Heart right ventricle (tissue), 16 donors: ENCODE results near the gene STPG1. TPM values are rescaled to one million over a fixed set of nuclear protein-coding genes. Genes with fewer than 3 reads are reported as not detected.

Source experiments
- ATAC-seq, 8 donors: fragments of 200-7000 bp; cut with Tn5 transposase; one replicate each; pipeline ENCODE4 v1.9.1; 2020; ENCODE audit warnings: mild to moderate bottlenecking in 8 of 8, moderate library complexity in 8 of 8, moderate number of reproducible peaks in 1 of 8
- DNase-seq, 2 donors: peaks; one replicate each; pipeline ENCODE4 v3.0.0-alpha.2; 2020
- H3K27ac ChIP-seq, 10 donors: fragments of 200-600 bp; sonication (generic) in 2 of 10; one replicate each; pipeline versions ENCODE4 v1.5.0 to v1.8.0; 2020 to 2022; ENCODE audit warnings: mild to moderate bottlenecking in 3 of 10
- H3K27me3 ChIP-seq, 7 donors: fragments of 200-600 bp; one replicate each; pipeline ENCODE4 v1.8.0; 2021 to 2022; ENCODE audit warnings: mild to moderate bottlenecking in 2 of 7
- H3K36me3 ChIP-seq, 9 donors: fragments of 200-600 bp; sonication (generic) in 1 of 9; one replicate each; pipeline versions ENCODE4 v1.5.0 to v1.8.0; 2020 to 2022; ENCODE audit warnings: mild to moderate bottlenecking in 2 of 9
- H3K4me1 ChIP-seq, 9 donors: fragments of 200-600 bp; sonication (generic) in 1 of 9; one replicate each; pipeline versions ENCODE4 v1.5.0 to v1.8.0; 2020 to 2022; ENCODE audit warnings: mild to moderate bottlenecking in 4 of 9
- H3K4me3 ChIP-seq, 10 donors: fragments of 200-600 bp; sonication (generic) in 2 of 10; one replicate each; pipeline versions ENCODE4 v1.5.0 to v1.8.0; 2020 to 2022; ENCODE audit warnings: mild to moderate bottlenecking in 7 of 10, moderate library complexity in 2 of 10
- H3K9me3 ChIP-seq, 11 donors: fragments of 200-600 bp in 10 of 11; sonication (generic) in 2 of 11; one replicate each; pipeline versions ENCODE4 v1.5.0 to v1.8.0; 2013 to 2022; ENCODE audit warnings: mild to moderate bottlenecking in 2 of 11, control low read depth in 1 of 11, moderate library complexity in 1 of 11
- WGBS, 2 donors: extraction: QIAGEN DNeasy Blood & Tissue Kit; methylation state at CpG; one replicate each; pipeline ENCODE4 v1.1.7; 2013; ENCODE audit warnings: inconsistent platforms in 1 of 2; 5-methylcytosine and 5-hydroxymethylcytosine counted together
- intact Hi-C, 10 donors: fragments of 100-400 bp; cut with DNase I; formaldehyde crosslinking; loops; one replicate each; pipeline versions ENCODE4 v1.11.1 to v1.14.2; 2022
- polyA plus RNA-seq, 2 donors: library from polyadenylated mRNA; stranded (reverse); fragments of 200-250 nt; gene quantifications; one replicate each; pipeline ENCODE4 v1.2.3, GENCODE V29; 2013
- total RNA-seq, 10 donors: library from RNA; stranded (reverse); fragmentation: NEBNext Ultra II Directional in 3 of 10; extraction: Animal tissue kit (Norgen Biotek cat#: 25700) in 3 of 10; gene quantifications; one replicate each; pipeline versions ENCODE4 v1.2.1 to v1.2.4, GENCODE V29; 2021 to 2023
- TF ChIP-seq, protein P1 (sequence below), 9 donors: fragments of 200-600 bp; sonication (generic) in 2 of 9; IDR thresholded peaks; one replicate each; pipeline versions ENCODE4 v1.5.0 to v1.8.0; 2021 to 2022; ENCODE audit warnings: antibody characterized with exemption in 9 of 9, mild to moderate bottlenecking in 5 of 9, moderate library complexity in 1 of 9
- donor health status: Arrhythmogenic right ventricular cardiomyopathy.
- donor health status: ischemic (EF 13 %, LVEDD 7.1; RV severe dilation, severe dysfunction).
- donor health status: healthy with polysubstance abuse.
- donor health status: DM: no; HTN: yes; CAD: no.
- donor health status: DM: no; HTN: no; CAD: no.
- donor health status: ischemic (EF 25% LVEDD 6.9; RV normal size, moderate dysfunction).
- donor health status: ischemic (EF 25% LVEDD 5.7; RV mildly dilated, moderate dysfunction).
- donor health status: healthy.
- donor health status: DM: yes; HTN: yes; CAD: no.
- donor health status: Ischemic cardiomyopathy.
- donor health status: ischemic (EF 35%, LVEDD 5.7; RV mildly dilated, moderate dysfunction).
- donor health status: nonischemic (EF 11% LVEDD 7.7; RV severe dilation, severe dysfunction).
- donor health status: DM: yes; HTN: yes; CAD: no.
- donor health status: PGD.
- donor health status: ischemic (EF 29% LVEDD 5.4; RV normal size, mild dysfunction).
- donor health status: nonischemic (EF 23%, LVEDD 6.1; RV moderate dilation, normal function).

Gene STPG1
- total and polyA plus RNA-seq, 12 donors = 2.7 to 6.6 (median 4.5) TPM

DNA sequence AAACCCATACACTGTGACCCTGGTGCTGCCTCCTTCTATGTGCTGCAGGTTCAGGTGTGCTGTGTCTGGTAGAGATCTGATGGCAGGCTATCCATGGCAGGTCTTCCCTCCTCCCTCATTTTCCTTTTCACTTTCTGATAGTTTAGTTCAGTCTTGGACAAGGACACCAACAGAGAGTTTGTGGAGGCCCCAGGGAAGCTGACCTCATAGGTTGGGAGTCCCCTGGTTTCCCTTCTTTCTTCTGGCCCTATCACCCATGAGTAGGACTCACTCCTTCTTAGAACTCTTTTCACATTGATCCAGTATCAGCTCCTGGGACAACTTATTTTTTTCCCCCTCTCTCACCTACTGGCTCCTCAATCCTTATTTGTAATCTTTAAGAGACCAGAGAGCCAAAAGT lies 86.1 kb downstream of the STPG1 start:
- intact Hi-C loops = no loop called here
- DNase-seq (no peak), ATAC-seq (no peak)
- Histone ChIP-seq H3K9me3 (no peaks in the 10 kb centered on the region), H3K27ac (no peak overlapping the region), H3K36me3 (no peaks in the 10 kb centered on the region), H3K27me3 (peaks cover 0 to 39% (median 6%) of the 10 kb centered on the region in 7 donors), H3K4me1 (peaks cover 0 to 3% (median under 1%) of the 10 kb centered on the region in 9 donors), H3K4me3 (no peak overlapping the region)
- TF ChIP-seq, protein P1, sequence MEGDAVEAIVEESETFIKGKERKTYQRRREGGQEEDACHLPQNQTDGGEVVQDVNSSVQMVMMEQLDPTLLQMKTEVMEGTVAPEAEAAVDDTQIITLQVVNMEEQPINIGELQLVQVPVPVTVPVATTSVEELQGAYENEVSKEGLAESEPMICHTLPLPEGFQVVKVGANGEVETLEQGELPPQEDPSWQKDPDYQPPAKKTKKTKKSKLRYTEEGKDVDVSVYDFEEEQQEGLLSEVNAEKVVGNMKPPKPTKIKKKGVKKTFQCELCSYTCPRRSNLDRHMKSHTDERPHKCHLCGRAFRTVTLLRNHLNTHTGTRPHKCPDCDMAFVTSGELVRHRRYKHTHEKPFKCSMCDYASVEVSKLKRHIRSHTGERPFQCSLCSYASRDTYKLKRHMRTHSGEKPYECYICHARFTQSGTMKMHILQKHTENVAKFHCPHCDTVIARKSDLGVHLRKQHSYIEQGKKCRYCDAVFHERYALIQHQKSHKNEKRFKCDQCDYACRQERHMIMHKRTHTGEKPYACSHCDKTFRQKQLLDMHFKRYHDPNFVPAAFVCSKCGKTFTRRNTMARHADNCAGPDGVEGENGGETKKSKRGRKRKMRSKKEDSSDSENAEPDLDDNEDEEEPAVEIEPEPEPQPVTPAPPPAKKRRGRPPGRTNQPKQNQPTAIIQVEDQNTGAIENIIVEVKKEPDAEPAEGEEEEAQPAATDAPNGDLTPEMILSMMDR (IDR thresholded peaks at IDR 0.05) = no peak

DNA sequence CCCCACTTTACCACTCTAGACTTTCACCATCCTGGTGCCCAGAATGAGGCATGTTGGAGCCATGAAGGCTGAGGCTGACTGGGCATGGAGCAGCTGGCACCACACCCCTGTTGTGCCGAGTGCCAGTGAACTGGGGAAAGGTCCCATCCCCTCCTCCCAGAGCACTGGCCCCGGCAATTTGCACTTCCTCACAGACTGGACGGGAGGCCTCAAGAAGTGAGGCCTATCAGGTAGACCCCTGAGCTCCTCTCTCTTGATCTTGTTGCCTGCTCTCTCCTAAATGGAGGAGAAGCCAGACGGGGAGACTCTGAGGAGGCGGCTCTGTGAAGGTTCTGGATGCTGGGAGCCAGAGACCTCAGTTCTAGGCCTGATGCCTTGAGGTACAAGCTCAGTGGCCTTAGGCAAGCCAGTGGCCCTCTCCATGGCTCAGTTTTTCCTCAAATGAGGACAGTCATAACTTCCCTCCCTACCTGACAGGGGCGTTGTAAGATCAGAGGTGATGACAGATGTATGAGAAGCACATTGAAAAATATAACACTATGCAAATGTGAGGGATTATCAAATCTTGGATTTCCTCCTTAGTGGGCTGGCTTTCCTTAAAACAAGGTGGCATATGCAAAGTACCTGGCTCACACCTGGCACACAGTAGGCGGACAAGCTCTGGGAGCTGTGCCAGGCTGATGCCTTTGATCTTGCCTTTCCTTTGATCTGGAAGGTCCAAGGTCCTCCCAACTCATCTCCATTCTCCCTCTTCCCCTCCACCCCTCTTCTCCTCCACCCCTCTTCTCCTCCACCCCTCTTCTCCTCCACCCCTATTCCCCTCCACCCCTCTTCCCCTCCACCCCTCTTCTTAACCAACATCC lies 87.8 kb downstream of the STPG1 start:
- Histone ChIP-seq H3K9me3 (no peaks in the 10 kb centered on the region), H3K4me1 (peaks cover 0 to 20% (median 13%) of the 10 kb centered on the region in 9 donors), H3K27ac (no peak overlapping the region), H3K4me3 (no peak overlapping the region), H3K36me3 (no peaks in the 10 kb centered on the region), H3K27me3 (peaks cover 0 to 56% (median 21%) of the 10 kb centered on the region in 7 donors)
- peak in 1 of 8 donors; percentile 29 for ATAC-seq
- DNase-seq = no peak
- TF ChIP-seq, protein P1 (IDR thresholded peaks at IDR 0.05) = no peak
- 79 to 85% methylated on average over 7 of the region's 7 CpGs for WGBS, 2 donors
- intact Hi-C loops = no loop called here

DNA sequence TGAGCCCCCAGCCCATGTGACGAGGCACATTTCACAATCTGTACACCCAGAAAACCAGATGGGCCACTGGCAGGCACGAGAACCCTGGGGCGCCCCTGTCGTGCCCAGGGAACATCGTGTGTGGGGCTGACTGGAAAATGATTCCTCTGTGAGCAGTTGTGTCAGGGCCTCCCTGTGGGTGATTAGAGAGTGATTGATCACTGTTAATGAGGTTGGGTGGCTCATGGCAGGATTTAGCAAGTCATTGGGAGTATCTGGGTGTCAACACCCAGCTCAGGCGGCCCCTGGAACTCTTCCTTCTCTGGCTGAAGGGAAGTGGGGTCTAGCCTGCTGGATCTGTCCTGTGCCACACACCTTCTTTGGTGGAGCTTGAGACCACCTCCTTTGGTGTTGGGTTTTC lies 88.7 kb downstream of the STPG1 start:
- DNase-seq = no peak
- no peak overlapping the region for H3K4me3 ChIP-seq
- H3K27me3 ChIP-seq = peaks cover 0 to 65% (median 29%) of the 10 kb centered on the region in 7 donors
- no peak overlapping the region for H3K27ac ChIP-seq
- ATAC-seq = no peak
- H3K9me3 ChIP-seq = no peaks in the 10 kb centered on the region
- H3K36me3 ChIP-seq = no peaks in the 10 kb centered on the region
- peaks cover 0 to 21% (median 13%) of the 10 kb centered on the region in 9 donors for H3K4me1 ChIP-seq
- TF ChIP-seq, protein P1 (IDR thresholded peaks at IDR 0.05) = no peak
- intact Hi-C loops = no loop called here
- 81 to 84% methylated on average over 6 of the region's 6 CpGs for WGBS, 2 donors

DNA sequence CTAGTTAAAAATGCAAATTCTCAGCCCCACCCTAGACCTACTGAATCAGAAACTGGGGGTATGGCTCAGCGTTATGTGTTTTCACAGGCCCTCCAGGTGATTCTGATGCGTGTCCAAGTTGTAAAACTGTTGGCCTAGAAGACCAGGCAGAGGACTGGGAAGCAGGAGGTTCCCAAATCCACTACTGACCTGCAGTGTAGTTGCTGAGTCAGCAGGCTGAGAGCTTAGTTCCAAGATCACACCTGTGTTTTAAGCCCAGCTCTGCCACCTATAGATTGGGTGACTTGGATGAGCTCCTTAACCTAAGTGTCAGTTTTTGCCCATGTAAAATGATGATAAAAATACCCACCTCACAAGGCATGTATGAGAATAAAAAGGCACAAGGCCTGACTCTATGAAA lies 90.3 kb downstream of the STPG1 start:
- Histone ChIP-seq H3K36me3 (no peaks in the 10 kb centered on the region), H3K9me3 (no peaks in the 10 kb centered on the region), H3K4me1 (peaks cover 0 to 35% (median 15%) of the 10 kb centered on the region in 9 donors), H3K27me3 (peaks cover 0 to 81% (median 43%) of the 10 kb centered on the region in 7 donors), H3K4me3 (no peak overlapping the region), H3K27ac (no peak overlapping the region)
- intact Hi-C loops = no loop called here
- DNase-seq = no peak
- TF ChIP-seq, protein P1 (IDR thresholded peaks at IDR 0.05) = no peak
- no peak for ATAC-seq
- WGBS, 2 donors = 96 to 98% methylated on average over 2 of the region's 2 CpGs
